NCI-H2196 (cell line): ENCODE results near the gene ZNF135.

Experiments
- DNase-seq: peaks from one replicate; lab custom pipeline; 2025; ENCODE audit not compliant: unreplicated experiment; lab: John Stamatoyannopoulos, UW

Gene ZNF135

DNA sequence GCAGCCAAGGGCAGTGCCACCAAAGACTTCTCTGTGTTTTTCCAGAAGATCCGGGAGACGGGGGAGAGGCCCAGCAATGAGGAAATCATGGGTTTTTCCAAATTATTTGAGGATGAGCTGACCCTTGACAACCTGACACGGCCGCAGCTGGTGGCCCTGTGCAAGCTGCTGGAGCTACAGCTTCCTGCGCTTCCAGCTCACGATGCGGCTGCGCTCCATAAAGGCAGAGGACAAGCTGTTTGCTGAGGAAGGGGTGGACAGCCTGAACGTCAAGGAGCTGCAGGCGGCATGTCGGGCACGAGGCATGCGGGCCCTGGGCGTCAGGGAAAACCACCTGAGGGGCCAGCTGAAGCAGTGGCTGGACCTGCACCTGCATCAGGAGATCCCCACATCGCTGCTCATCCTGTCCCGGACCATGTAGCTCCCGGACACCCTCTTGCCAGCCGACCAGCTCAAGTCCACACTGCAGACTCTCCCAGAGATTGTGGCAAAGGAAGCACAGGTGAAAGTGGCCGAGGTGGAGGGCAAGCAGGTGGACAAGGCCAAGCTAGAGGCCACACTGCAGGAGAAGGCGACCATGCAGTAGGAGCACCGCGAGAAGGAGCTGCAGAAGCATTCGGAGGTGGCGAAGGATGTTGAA is 13.6 kb upstream of the ZNF135 start:
- DNase-seq, result no peak

DNA sequence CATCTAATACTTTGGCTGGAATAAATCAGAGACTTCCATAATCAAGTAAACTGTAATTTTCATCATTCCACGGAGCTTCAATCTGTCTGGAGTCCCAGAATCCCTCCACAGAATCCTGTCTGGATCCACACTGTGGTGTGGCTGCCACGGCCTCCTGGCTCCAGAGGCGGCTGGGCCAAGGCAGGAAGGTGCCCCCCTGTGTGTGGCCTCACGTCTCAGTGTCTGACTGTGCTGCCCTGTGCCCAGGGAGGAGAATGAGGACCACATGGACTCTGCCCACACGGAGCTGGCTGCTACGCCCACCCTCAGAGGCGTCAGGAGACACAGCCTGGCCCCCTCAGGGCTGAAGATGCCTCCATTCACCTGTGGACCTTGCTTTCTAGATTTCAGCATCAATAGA is 12.2 kb upstream of the ZNF135 start:
- DNase-seq, result no peak

DNA sequence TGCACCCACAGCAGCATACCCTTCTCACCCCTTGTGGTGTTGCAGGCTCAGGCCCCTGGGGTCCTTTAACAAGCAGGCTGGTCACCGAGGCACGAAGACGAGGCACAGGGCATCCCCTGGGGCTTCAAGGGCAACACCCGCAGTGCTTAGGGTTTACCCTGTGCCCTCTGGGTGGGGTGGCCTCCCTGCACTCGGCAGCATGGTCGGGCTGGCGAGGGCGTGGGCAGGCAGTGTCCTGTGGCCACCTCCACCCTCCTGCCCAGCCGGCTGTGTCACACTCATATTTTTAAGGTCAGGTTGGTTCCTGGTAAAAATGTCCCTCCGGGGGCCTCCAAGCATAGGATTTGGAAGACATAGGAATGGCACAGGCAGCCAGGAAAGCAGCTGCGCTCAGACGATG is 11.4 kb upstream of the ZNF135 start:
- no peak for DNase-seq

DNA sequence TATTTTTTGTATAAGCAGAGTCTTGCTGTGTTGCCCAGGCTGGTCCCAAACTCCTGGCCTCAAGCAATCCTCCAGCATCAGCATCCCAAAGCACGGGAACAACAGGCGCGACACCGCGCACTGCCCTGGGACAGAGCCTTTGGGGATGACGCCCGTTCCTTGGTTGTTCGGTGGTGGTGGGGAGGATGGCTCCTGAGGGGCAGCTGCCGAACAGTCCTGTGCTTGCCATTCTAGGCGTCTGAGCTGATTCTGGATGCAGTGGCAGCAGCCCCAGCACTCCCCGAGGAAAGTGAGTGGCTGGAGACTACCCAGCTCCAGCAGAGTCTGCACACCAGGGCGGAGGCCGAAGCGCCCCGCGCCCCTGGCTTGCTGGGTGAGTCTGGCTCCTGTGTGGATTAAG is 6.8 kb upstream of the ZNF135 start:
- no peak for DNase-seq

DNA sequence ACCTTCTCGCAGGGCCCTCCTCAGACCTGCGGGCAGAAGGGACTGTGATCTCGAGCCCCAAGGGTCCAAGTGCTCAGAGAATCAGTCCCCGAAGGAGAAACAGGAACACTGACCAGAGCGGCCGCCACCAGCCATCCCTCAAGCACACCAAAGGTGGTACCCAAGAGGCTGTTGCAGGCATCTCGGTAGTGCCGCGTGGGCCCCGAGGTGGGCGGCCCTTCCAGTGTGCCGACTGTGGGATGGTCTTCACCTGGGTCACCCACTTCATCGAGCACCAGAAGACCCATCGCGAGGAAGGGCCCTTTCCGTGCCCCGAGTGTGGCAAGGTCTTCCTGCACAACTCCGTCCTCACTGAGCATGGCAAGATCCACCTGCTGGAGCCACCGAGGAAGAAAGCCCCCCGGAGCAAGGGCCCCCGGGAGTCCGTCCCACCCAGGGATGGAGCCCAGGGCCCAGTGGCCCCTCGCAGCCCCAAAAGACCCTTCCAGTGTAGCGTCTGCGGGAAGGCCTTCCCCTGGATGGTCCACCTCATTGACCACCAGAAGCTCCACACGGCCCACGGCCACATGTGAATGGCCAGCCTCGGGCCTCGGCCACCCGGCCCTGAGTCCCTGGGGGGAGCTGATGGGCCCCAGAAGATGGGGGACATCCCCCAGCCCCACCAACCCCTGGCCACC is 5.5 kb upstream of the ZNF135 start:
- no peak for DNase-seq

DNA sequence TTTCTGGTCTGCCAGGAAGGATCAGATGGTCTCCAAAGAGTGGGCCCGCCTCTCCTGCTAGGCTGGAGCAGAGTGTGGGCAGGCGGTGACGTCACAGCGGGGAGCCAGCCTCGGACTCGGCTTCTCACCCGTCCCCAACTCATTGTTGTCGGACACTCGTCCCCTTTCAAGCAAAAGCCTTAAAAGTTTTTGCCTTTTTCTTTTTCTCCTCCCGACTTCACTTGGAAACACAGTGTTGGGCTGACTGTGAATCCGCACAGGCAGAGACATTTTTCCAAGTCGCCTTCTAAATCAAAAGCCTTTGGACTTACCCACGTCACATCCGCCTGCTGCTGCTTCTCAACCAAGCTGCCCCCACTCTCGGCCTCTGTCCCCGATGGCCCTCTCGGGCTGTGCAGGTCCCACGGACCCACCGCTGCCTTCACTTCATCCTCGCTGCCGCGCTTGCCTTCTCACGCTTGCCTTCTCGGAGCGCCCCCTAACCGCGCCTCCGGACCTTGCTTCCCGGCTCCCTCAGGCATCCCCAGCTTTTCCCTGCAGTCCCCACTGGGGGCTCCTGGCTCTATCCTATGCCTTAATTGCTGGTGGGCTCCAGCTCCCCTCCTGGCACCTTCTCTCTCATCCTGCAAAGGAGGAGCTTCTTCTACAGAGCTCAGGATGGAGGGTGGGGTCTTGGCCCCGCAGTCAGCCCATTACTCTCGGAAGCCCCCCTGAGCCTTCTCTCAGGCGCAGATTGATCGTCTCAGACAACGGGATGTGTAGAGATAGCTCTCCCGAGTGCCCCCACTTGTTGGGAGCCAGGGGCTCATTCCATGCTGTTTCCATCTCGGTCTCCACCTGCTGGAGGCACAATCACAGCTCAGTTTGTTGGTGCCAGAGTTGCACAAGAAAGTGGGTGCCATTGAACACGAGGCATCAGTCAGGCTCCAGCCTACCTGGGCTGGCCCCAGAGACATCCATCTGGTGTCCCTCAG is 3.9 kb upstream of the ZNF135 start:
- DNase-seq, result no peak

DNA sequence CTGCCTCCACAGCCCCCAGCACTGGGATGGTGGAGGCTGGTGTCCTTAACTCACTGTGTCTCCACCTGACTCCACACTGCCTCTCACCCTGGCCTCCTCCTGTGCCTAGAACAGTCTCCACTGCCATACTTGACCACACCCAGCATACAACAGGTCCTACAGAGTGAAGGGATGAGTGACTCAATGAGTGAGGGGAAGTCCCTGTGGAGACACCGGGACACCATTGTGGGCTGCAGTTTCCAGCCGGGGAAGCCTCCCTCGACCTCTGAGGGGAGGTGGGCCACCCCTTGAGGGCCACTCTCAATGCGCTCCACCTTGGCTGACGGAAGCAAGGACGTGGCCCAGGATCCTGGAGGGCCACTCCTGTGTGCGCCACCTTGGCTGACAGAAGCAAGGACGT is 2.8 kb upstream of the ZNF135 start:
- DNase-seq, result no peak

DNA sequence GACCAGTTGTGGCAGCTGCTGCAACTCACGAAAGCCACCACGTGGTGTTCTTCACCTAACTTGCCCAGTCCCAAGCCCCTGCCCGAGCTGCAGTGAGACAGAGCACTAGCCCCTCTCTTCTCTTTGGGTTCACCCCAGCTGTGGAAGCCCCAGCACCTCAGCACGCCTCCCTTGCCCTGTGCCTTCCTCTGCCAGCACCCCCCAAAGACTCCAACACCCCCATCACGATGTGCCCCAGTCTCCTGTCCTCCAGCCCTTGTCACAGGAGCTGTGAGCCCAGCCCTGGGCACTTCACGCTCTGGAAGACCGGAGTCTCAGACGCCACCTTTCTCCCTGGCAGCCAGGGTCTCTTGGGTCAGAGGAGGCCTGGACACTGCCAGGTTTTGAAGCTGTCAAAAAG is 2.2 kb upstream of the ZNF135 start:
- DNase-seq, result no peak

DNA sequence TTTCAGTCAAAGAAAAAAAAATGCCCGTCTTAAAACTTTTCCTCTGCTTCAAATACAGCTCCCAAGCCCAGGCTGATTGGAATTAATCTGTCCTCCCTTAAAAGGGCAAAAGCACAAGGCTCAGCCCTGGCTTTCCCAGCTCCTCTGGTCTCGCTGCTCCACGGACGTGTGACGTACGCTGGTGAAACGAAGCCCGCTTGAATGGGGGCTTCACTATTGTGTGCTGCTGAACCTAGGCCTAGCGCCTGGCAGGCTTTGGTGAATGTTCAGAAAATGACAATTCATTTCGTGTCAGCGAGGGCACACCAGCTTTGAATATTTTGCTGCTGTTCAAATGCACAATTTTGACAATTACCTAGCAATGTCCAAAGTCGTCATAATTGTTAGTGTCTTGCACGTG is 615 bp upstream of the ZNF135 start:
- no peak for DNase-seq

DNA sequence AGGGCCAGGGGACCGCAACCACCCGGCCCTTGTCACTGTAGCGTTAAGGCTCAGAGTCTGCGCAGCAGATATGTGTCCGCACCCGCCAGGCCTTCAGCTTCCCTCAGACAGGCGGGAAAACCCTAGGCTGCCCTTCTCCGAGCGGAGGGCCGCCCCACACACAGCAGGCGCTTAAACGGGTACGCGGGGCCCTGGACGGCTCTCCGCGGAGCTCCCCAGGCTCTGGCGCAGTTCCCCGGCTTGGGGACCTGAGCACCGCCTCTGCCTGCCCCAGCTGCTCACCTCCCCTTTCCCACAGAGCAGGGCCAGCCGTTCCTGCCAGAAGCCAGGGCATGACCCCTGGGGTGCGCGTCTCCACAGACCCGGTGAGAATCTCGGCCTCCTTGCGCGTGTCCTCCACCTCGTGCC is 593 bp downstream of the ZNF135 start:
- no peak for DNase-seq

DNA sequence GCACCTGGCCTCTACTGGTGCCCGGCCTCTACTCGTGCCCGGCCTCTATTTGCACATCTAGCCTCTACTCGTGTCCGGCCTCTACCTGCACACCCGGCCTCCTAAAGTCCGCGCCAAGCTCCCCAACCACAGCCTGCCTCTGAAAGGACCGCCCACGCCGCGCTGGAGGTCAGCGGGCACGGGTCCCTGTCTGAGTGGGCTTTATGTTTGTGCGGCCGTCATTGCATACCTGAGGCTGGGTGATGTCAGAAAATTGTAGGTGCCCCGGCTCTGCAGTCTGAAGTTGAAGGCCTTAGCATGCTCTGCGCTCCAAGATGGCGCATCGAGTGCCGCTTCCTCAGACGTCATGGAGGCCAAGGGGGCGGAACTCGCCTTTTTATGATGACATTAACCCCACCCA is 1.1 kb downstream of the ZNF135 start:
- no peak for DNase-seq

DNA sequence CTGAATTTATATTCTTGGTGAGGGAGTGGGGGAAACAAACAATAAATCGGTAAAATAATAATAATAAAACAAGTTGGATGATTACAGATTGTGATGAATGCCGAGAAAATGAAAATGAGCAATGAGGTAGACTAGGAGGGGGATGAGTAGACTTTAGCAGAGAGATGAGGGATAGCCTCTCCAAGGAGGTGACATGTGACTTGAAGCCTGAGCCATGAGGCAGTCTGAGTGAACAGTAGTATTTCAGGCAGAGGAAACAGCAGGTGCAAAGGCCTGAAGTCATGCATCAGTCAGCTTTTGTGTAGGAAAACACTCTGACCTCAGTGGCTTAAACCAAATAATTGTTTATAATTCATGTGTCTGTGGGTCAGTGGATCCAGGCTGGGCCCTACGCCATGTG is 4.6 kb downstream of the ZNF135 start:
- DNase-seq, result no peak

DNA sequence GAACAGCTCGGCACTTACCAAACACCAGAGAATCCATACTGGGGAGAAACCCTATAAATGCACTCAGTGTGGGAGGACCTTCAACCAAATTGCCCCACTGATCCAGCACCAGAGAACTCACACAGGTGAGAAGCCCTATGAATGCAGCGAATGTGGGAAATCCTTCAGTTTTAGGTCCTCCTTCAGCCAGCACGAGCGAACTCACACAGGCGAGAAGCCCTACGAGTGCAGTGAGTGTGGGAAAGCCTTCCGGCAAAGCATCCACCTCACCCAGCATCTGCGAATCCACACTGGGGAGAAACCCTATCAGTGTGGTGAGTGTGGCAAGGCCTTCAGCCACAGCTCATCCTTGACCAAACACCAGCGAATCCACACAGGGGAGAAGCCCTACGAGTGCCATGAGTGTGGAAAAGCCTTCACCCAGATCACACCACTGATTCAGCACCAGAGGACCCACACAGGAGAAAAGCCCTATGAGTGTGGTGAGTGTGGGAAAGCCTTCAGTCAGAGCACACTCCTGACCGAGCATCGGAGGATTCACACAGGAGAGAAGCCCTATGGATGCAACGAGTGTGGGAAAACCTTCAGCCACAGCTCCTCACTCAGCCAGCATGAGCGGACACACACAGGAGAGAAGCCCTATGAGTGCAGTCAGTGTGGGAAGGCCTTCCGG is 8.3 kb downstream of the ZNF135 start:
- no peak for DNase-seq

DNA sequence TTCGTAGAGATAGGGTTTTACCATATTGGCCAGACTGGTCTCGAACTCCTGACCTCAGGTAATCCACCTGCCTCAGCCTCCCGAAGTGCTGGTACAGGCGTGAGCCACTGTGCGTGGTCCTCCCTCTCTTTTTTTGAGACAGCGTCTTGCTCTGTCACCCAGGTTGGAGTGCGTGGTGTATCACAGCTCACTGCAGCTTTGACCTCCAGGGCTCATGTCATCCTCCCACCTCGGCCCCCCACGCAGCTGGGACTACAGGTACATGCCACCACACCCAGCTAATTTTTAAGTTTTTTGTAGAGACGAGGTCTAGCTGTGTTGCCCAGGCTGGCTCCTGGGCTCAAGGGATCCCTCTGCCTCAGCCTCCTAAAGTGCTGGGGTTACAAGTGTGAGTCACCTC is 20.7 kb downstream of the ZNF135 start:
- DNase-seq, result no peak

DNA sequence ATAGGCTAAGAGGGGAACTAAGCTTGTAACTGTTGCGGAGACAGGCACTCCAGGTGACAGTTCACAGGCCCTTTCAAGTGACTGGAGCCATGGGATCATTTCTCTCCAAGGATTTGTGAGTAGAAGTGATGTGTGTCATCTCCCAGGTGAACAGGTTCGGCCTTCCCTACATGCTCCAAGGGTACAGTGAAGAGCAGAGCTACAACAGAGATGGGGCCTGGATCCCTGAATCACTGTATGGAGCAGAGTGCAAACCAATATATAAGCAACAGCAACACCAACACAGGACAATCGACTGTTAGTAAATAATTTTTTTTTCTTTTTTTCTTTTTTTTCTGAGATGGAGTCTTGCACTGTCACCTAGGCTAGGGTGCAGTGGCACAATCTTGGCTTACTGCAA is 23.9 kb downstream of the ZNF135 start:
- DNase-seq, result no peak

DNA sequence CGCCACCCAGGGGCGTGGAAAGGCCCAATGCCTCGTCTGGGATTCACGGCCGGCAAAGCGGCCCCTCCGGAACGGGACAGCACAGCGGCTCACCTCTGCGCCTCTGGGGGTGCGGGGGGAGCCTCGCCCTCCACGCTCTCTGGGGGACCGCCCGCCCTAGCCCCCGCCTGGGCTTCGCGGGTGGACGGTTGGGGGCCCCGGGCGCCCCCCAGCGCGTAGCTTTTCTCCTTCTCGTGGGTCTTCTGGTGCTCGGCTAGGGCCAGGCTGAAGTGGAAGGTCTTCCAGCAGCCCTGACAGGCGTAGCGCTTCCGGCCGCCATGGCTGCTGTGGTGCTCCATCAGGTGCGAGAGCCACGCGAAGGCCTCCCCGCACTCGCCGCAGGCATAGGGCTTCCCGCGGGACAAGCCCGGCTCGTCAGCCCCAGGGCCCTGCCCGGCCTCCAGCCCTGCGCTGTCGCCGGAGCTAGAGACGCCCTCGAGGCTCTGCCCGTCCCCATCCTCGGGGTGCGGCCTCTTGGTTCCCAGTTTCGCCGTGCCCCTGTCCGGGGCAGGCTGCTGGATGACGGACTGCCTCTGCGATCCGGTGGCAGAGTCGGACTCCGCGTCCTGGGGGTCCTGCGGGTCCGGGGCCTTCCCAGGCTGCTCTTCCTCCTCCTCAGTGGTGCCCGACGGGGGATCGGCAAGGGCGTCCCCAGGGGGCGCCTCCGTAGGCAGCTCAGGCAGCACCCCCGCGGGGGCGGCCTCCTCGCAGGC is 25.7 kb downstream of the ZNF135 start:
- no peak for DNase-seq

DNA sequence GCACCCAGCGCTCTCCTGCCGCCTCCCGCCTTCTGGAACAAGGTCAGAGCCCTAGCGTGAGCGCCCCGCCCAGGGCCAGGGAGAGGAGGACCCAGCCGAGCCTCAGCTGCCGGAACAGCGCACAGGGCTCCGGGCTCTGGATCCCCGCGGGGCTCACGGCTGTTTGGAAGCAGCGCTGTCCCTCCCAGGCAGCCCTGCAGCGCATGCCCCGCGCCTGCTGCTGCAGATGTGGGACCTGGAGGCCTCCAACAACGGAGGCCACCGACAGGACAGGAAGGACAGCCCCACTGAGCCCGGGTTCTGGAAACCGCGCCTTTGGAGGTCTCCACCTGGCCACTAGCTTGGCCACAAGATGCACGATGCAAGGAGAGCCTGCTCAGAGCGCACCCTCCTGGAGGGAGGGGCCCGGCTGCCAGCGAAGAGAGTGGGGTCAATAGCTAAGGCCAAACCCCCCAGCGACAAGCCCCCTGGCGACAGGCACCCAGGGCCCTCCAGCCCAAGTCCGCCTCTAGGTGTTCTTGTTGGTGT is 26.3 kb downstream of the ZNF135 start:
- no peak for DNase-seq

DNA sequence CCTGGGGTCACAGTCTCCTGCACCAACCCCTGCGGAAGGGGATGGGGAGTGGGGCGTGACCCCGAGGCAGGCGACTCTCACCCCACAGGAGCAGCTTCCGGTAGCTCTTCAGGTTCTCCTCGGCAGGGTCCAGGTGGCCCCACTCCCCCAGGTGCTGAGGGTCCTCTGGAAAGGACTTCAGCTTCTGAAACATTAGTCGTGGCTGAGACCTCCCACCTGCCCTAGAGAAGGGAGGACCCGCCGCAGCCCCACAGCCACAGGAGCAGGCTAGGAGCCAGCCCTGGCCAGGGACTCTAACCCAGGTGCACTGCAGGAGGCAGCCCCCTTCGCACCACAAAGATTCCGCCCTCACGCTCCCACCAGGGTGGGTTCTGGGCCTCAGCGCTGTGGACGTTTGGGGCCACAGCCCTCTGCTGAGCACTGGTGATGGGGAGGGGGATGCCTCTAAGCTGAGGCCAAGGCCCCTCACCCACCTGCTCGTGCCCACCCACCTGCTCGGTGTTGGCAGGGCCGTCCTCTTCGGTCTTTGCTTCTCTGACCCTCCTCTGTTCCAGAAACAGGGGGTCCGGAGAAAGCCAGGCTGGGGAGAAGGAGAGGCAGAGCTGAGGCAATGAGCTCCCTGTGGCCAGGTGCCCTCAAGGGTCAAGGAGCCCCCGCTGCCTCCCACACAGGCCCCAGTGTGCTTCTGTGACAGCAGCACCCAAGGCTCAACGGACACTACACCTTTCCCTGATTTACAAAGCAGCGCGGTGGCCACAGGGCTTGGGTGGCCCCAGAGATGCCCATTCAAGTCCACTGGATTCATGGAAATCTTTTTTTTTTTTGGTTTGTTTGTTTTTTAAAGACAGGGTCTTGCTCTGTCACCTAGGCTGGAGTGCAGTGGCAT is 28.0 kb downstream of the ZNF135 start:
- no peak for DNase-seq

DNA sequence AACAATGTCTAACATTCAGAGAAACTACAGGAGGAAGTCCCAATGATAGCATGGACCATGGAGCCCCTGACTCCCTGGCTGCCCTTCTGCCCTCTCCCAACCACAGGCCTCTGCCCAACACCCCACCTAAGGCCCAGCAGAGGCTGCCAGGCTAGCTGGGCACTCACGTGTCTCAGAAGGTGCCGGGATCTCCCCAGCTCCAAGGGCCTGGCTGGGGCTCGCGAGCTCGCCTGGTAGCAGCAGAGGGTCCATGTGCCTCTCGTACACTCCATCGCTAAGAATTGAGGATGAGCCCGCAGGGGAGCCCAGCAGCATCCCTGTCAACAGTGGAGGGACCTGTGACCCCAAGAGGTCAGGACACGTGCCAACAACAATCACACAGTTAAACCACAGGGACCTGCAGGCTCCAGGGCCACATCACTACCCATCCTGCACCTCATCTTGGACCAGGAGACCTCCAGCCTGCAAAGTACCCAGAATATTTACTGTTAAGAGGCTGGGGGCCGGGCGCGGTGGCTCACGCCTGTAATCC is 29.5 kb downstream of the ZNF135 start:
- DNase-seq, result no peak
